ENCODE results near the gene SULT1A3. TPM values are rescaled to one million over a fixed set of nuclear protein-coding genes. Genes with fewer than 3 reads are reported as not detected.

The SULT1A3 gene
- total RNA-seq, 1 experiment from 2014 or later: 21.5 TPM

DNA sequence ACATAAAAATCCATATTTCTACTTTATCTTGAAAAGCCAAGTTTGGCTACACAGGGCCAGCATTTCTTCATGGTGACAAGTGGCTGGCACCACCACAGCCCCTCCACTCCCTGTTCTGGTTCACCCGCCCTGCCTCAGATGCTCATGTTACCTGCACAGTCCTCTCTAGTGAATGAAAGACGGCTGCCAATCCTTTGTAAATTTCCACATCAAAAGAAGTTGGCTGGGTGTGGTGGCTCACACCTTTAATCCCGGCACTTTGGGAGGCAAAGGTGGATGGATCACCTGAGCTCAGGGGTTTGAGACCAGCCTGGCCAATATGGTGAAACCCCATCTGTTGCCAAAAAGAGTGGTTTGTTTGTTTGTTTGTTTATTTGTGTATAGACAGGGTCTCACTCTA, 35.5 kb upstream of the SULT1A3 start:
- Histone ChIP-seq H2BK12ac (ENCODE audit: insufficient read length, low read depth, low read length) (no peak overlapping the region), H4K91ac (ENCODE audit: insufficient read length, low read depth, low read length) (no peak overlapping the region), H3K27me3 (ENCODE audit: insufficient read depth, low read length) (no peaks in the 10 kb centered on the region), H3K14ac (ENCODE audit: insufficient read depth, low read length) (no peak overlapping the region), H3K9ac (ENCODE audit: extremely low read depth, insufficient read length, low read length) (no peak overlapping the region), H3K4me1 (ENCODE audit: insufficient read depth, low read length) (no peaks in the 10 kb centered on the region), H3K79me1 (ENCODE audit: insufficient read depth, low read depth, low read length, poor library complexity, severe bottlenecking) (no peaks in the 10 kb centered on the region), H3T11ph (ENCODE audit: low read length) (no peak overlapping the region), H3K9me3 (ENCODE audit: control insufficient read depth, low read depth, low read length) (no peaks in the 10 kb centered on the region), H3K23me2 (ENCODE audit: insufficient read length, low read depth, low read length, poor library complexity, severe bottlenecking) (no peaks in the 10 kb centered on the region), H4K8ac (replicated peaks; ENCODE audit: insufficient read length, low read depth, low read length) (no peak overlapping the region), H2AFZ (ENCODE audit: low read length) (no peak overlapping the region), H2BK20ac (ENCODE audit: low read depth, low read length, poor library complexity, severe bottlenecking) (no peak overlapping the region), H3K23ac (ENCODE audit: insufficient read length, low read depth, low read length) (no peak overlapping the region), H2BK15ac (ENCODE audit: low read depth, low read length) (no peak overlapping the region), H4K20me1 (ENCODE audit: control insufficient read depth, insufficient read depth, insufficient read length) (no peaks in the 10 kb centered on the region), H3K18ac (ENCODE audit: insufficient read length, low read depth, low read length) (no peak overlapping the region), H3K4me2 (ENCODE audit: insufficient read depth, insufficient read length, low read length) (no peak overlapping the region), H3K27ac (ENCODE audit: insufficient read length, low read depth, low read length) (no peak overlapping the region), H3K56ac (ENCODE audit: insufficient read length, low read depth, low read length) (no peak overlapping the region), H2BK5ac (ENCODE audit: insufficient read length, low read length) (no peak overlapping the region), H2BK120ac (ENCODE audit: low read depth, low read length, poor library complexity, severe bottlenecking) (no peak overlapping the region), H2AK5ac (ENCODE audit: insufficient read length, low read length) (no peak overlapping the region), H3K4ac (ENCODE audit: low read depth, low read length) (no peak overlapping the region), H3K79me2 (ENCODE audit: insufficient read depth, low read length) (no peaks in the 10 kb centered on the region), H4K5ac (ENCODE audit: insufficient read length, low read depth, low read length) (no peak overlapping the region)
- H3K27ac Mint-ChIP-seq: no peak overlapping the region; a peak in 1 of 7 replicates
- peaks cover 4 to 10% of the 10 kb centered on the region in 2 experiments for H3K9me3 Mint-ChIP-seq
- H3K4me3 Mint-ChIP-seq: no peak overlapping the region
- TF ChIP-seq, protein P1, sequence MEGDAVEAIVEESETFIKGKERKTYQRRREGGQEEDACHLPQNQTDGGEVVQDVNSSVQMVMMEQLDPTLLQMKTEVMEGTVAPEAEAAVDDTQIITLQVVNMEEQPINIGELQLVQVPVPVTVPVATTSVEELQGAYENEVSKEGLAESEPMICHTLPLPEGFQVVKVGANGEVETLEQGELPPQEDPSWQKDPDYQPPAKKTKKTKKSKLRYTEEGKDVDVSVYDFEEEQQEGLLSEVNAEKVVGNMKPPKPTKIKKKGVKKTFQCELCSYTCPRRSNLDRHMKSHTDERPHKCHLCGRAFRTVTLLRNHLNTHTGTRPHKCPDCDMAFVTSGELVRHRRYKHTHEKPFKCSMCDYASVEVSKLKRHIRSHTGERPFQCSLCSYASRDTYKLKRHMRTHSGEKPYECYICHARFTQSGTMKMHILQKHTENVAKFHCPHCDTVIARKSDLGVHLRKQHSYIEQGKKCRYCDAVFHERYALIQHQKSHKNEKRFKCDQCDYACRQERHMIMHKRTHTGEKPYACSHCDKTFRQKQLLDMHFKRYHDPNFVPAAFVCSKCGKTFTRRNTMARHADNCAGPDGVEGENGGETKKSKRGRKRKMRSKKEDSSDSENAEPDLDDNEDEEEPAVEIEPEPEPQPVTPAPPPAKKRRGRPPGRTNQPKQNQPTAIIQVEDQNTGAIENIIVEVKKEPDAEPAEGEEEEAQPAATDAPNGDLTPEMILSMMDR (conservative IDR thresholded peaks at IDR 0.05): no peak
- H3K36me3 Mint-ChIP-seq (ENCODE audit: insufficient read depth in 1 of 3, low read depth in 3 of 3): peaks cover 2 to 4% (median 4%) of the 10 kb centered on the region in 3 experiments; a peak in 5 of 7 replicates
- DNase-seq: no peak
- WGBS (ENCODE audit: extremely low coverage, insufficient read length, low lambda C conversion rate): no CpG with 5 or more reads among the region's 3 CpGs
- no peaks in the 10 kb centered on the region for H3K4me1 Mint-ChIP-seq
- H3K27me3 Mint-ChIP-seq (ENCODE audit: low read depth): peaks cover 3% of the 10 kb centered on the region; the same call in 1 of the 2 replicates
